Type B pancreatic cell (in vitro differentiated cells): ENCODE measurements around the gene CXXC1. TPM values are rescaled to one million over a fixed set of nuclear protein-coding genes. Genes with fewer than 3 reads are reported as not detected.
"Not testable (repeated sequence)": the region's sequence is repeated elsewhere in the genome, so short reads cannot be mapped to it uniquely, and the experiment has no call there.

Source experiments
- DNase-seq: peaks from one replicate; pipeline ENCODE4 v3.0.0; 2021; ENCODE audit warnings: mixed read lengths; ENCODE audit not compliant: unreplicated experiment; ENCODE audit errors: extremely low spot score
- H3K27ac Mint-ChIP-seq: 2 replicates; pipeline ENCODE4 v1.8.0; 2021; ENCODE audit warnings: mild to moderate bottlenecking, mixed read lengths
- H3K27me3 Mint-ChIP-seq: 2 replicates; pipeline ENCODE4 v1.8.0; 2021; ENCODE audit warnings: mixed read lengths
- H3K36me3 Mint-ChIP-seq: 2 replicates; pipeline ENCODE4 v1.8.0; 2021; ENCODE audit warnings: mixed read lengths
- H3K4me1 Mint-ChIP-seq: one replicate; pipeline ENCODE4 v1.8.0; 2021; ENCODE audit warnings: mixed read lengths; ENCODE audit not compliant: unreplicated experiment
- H3K4me3 Mint-ChIP-seq: 2 replicates; pipeline ENCODE4 v1.8.0; 2021; ENCODE audit warnings: mild to moderate bottlenecking, mixed read lengths
- H3K9me3 Mint-ChIP-seq: 2 replicates; pipeline ENCODE4 v1.8.0; 2021; ENCODE audit warnings: mixed read lengths
- total RNA-seq: library from RNA; stranded (reverse); gene quantifications from 2 replicates; pipeline ENCODE4 v1.2.1, GENCODE V29; 2021; ENCODE audit warnings: low replicate concordance
- TF ChIP-seq, protein P1 (sequence below): fragments of 200-600 bp; sonication (generic); conservative IDR thresholded peaks from 2 replicates; pipeline ENCODE4 v1.5.0; 2021; ENCODE audit warnings: antibody characterized with exemption, mild to moderate bottlenecking

CXXC1 gene
- total RNA-seq, 1 donor from 2014 or later: 95.1 TPM

DNA sequence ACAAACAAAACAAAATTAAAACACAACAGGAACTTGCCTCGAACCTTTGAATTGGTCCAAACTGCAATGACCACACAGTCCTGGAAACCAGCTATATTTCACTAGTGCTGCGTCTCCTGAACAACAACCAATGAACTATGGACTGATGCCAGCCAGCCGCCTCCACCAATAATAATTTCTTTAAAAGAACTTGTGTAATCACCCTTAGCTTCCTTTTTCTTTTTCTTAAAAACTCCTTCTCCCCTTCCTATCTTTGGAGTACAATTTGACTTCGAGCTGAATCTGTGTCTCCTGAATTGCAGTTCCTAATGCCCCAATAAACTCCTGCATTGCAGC, 1.6 kb upstream of the CXXC1 start:
- TF ChIP-seq, protein P1, sequence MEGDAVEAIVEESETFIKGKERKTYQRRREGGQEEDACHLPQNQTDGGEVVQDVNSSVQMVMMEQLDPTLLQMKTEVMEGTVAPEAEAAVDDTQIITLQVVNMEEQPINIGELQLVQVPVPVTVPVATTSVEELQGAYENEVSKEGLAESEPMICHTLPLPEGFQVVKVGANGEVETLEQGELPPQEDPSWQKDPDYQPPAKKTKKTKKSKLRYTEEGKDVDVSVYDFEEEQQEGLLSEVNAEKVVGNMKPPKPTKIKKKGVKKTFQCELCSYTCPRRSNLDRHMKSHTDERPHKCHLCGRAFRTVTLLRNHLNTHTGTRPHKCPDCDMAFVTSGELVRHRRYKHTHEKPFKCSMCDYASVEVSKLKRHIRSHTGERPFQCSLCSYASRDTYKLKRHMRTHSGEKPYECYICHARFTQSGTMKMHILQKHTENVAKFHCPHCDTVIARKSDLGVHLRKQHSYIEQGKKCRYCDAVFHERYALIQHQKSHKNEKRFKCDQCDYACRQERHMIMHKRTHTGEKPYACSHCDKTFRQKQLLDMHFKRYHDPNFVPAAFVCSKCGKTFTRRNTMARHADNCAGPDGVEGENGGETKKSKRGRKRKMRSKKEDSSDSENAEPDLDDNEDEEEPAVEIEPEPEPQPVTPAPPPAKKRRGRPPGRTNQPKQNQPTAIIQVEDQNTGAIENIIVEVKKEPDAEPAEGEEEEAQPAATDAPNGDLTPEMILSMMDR: no peak
- H3K4me1 Mint-ChIP-seq: peaks cover 16% of the 10 kb centered on the region
- no peak overlapping the region for H3K27ac Mint-ChIP-seq
- DNase-seq: no peak
- H3K27me3 Mint-ChIP-seq: no peaks in the 10 kb centered on the region
- H3K4me3 Mint-ChIP-seq: peak overlapping the region; percentile 76
- H3K9me3 Mint-ChIP-seq: no peaks in the 10 kb centered on the region
- peaks cover 10% of the 10 kb centered on the region for H3K36me3 Mint-ChIP-seq

DNA sequence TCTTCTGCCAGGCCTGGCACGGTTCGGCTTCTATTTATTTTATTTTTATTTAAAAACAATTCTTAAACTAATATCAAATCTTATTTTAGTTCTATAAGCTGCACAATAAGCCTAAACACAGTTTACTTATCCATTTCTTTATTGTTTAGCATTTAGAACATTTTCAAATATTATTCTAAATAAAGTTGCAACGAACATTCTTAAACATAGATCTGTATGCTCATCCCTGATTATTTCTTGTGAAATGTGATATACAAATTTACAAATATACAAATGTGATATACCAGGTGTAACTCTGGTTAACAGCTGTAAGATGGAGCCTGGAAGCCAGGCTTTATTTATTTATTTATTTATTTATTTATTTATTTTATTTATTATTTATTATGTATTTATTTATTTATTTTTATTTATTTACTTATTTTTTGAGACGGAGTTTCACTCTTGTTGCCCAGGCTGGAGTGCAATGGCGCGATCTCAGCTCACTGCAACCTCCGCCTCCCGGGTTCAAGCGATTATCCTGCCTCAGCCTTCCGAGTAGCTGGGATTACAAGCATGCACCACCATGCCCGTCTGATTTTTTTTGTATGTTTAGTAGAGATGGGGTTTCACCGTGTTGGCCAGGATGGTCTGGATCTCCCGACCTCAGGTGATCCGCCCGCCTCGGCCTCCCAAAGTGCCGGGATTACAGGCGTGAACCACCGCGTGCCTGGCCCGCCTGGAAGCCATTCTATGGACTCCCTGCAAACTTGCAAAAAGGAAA, 1.0 kb upstream of the CXXC1 start:
- Mint-ChIP-seq H3K27ac (peak overlapping the region; percentile 87), H3K4me3 (peak overlapping the region; percentile 97), H3K4me1 (peaks cover 16% of the 10 kb centered on the region), H3K36me3 (peaks cover 14% of the 10 kb centered on the region)
- H3K27me3 Mint-ChIP-seq, H3K9me3 Mint-ChIP-seq, DNase-seq: not testable (repeated sequence)

DNA sequence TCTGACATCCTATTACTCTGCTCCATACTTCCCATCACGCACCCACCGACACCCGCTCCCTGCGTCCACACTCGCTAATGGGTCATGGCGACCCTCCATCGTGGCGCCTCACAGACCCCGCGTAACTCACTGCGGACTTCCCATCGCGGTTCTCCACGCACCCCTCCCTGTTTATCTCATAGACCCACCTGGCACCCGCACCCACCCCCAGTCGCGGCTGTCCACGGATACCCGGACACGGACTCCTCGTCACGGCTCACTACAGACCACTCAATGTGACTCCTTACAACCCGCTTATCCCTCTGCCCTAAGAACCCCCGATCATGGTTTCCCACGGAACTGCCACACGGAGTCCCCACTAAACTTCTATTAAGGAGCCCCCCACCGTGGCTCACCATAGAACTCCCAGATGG, 458 bp downstream of the CXXC1 start:
- H3K36me3 Mint-ChIP-seq: peaks cover 18% of the 10 kb centered on the region
- no peaks in the 10 kb centered on the region for H3K27me3 Mint-ChIP-seq
- H3K27ac Mint-ChIP-seq: peak overlapping the region; percentile 87
- H3K4me1 Mint-ChIP-seq: peaks cover 16% of the 10 kb centered on the region
- no peak for DNase-seq
- H3K9me3 Mint-ChIP-seq: no peaks in the 10 kb centered on the region
- peak overlapping the region; percentile 97 for H3K4me3 Mint-ChIP-seq
- TF ChIP-seq, protein P1: no peak

DNA sequence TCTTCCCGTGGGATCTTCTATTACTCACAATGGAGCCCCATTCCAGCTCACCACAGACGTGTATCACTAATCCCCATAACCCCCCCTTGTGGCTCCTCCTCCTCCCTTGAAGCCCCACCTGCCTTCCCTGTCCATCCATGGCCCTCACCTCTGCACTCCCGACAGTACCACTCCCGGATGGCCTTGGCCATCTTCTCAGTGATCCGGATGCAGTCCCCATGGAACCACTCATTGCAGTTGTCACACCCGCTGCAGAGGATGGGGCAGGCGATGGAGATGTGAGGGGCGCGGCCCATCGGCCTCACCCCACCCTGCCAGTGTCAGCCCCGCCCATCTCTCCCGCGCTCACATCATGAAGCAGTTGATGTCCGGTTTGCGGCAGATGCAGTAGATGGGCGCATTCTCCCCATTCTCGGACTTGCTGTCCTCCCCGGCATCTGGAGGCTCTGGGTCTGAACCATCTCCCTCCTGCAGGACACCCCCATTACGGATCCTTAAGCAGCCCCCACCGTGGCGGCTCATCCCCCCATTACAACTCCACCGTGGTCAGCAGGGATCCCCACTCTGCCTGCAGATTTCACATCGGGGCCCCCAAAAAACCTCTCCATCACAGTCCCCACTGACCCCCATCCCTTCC, 983 bp downstream of the CXXC1 start:
- DNase-seq: no peak
- H3K36me3 Mint-ChIP-seq: peaks cover 18% of the 10 kb centered on the region
- H3K4me1 Mint-ChIP-seq: peaks cover 16% of the 10 kb centered on the region
- no peaks in the 10 kb centered on the region for H3K27me3 Mint-ChIP-seq
- TF ChIP-seq, protein P1: no peak
- no peaks in the 10 kb centered on the region for H3K9me3 Mint-ChIP-seq
- H3K4me3 Mint-ChIP-seq: peak overlapping the region; percentile 97
- no peak overlapping the region for H3K27ac Mint-ChIP-seq

DNA sequence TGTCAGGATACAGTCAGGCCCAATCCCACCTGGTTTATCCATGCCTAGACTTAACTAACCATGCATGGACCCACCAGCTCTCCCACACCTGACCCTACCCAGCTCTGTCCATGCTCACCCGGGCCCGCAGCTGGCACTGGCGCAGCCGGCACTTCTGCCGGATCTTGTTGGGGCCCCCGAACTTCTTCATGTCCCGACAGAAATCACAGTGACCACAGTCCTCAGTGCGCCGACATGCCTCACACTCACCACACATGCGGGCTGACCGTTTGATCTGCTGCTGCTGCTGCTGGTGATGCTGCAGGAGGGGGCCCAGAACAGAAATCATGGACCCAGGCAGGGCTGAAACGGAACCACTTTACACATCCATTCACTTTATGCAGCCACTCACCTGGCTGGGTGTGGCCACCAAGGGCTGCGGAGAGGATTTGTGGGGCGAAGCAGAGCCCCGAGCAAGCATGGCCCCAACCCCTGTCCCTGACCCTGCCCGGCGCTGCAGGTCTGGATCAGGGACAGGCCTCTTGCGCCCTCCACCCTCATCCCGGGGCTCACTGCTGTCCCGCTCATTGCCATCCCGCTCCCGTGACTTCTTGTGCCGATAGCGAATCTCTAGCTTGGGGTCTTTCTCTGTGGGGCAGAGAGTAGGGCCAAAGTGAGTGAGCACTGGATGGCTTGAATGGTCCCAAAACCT, 1.7 kb downstream of the CXXC1 start:
- H3K4me3 Mint-ChIP-seq: peak overlapping the region; percentile 97
- peaks cover 23% of the 10 kb centered on the region for H3K4me1 Mint-ChIP-seq
- DNase-seq: no peak
- peaks cover 24% of the 10 kb centered on the region for H3K36me3 Mint-ChIP-seq
- H3K9me3 Mint-ChIP-seq: no peaks in the 10 kb centered on the region
- no peaks in the 10 kb centered on the region for H3K27me3 Mint-ChIP-seq
- TF ChIP-seq, protein P1: no peak
- H3K27ac Mint-ChIP-seq: no peak overlapping the region

DNA sequence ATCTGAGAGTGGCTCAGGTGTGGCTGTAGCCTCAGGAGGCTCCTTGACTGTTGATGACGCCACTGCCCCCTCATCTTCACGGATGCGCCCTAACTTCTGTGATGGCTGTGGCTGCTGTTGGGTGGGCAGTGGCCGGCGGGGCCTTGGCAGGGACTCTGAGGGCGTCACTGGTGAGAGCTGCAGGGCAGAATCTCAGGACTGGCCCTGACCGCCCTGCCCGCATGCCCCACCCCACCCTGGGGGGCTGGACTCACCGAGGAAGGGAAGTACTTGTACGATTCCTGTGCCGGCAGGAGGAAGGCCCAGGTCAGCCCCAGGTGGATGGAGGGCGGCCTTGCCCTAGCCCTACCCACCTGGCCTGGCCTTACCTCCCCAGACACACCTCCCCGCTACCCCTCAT, 2.4 kb downstream of the CXXC1 start:
- Mint-ChIP-seq H3K27me3 (no peaks in the 10 kb centered on the region), H3K4me1 (peaks cover 30% of the 10 kb centered on the region), H3K4me3 (peak overlapping the region; percentile 97), H3K27ac (no peak overlapping the region), H3K9me3 (no peaks in the 10 kb centered on the region), H3K36me3 (peaks cover 31% of the 10 kb centered on the region)
- no peak for DNase-seq
- TF ChIP-seq, protein P1: no peak
